ENCODE results near the gene KLF15.
"Not testable (repeated sequence)": the region's sequence is repeated elsewhere in the genome, so short reads cannot be mapped to it uniquely, and the experiment has no call there.

Gene KLF15

DNA sequence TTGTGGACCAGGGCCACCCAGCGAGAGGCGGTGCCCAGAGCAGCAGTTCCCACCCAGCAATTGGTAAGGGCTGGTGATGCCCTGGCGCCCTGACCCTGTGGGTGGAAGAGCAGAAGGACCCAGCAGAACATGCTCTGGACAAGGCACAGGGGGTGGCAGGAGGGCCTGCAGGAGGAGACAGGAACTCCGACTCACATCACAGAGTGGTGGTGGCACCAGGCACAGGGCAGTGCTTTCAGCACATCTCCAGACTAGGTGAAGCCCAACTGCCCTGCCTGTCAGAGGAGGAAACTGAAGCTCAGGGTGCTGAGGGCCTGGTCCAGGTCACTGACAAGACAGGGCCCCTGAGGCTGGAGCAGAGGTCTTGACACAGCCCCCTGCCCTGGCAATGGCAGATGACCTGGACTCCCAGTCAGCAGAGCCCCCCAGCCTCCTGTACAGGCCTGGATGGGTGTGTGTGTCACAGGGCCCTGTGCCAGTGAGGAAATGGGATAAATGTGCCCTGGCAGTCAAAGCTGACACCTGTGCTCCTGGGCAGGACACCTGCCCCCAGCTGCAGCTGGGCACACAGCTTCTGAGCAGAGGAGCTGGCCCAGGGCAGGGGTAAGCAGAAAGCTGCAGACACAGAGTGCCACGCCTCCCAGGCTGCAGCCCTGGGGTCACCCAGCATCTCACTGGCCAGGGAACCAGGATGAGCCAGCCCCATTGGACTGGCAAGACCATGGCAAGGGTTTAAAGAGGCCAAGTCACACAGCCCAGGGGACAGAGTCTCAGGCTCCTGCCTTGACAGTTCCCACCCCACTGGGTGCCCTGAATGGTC, 11.4 kb downstream of the KLF15 start:
- DNase-seq, result no peak

DNA sequence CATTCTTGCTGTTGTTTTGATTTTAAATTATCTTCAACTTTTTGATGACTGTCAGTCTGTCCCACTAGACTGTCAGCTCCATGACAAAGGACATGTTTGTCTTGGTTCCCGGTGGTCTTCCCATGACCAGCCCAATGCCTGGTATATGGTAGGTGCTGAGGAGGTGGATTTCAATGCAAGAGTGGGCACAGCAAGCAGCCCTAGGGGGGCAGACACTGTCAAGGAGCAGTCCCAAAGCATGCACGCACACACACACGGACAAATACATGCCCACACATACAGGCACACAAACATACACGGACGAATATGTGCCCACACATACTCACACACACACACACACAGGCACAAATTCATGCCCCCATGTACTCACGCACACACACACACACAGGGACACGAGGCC, 12.0 kb downstream of the KLF15 start:
- no peak for DNase-seq

DNA sequence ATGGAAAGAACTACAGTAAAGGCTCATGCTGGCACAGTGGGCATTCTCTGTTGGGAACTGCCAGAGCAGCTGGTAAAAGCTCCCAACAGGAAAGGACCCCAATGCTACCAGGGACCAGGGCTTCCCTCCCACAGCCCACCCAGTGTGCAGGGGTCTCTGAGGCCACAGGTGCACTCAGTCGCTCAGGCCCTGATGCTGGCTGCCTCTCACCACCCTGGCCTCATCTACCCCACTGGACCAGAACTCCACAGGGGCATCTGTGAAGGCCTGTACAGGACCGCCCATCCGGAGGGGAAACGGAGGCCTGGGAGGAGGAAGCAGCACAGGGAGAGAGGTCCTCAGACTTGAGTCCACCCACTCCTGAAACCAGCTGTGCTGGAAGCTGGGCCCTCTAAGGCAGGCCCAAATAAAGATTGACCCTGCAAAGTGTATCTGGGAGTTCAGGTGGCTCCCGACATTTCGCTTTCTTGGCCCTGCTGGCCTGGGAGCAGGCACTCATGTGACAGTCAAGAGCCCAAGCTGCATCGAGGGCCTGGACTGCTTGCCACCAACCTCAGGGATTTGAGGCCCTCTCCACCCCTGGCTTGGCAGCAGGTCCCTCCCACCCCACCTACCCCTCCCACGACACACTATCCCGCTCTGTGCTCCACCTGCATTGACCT, 12.7 kb downstream of the KLF15 start:
- DNase-seq, result no peak

DNA sequence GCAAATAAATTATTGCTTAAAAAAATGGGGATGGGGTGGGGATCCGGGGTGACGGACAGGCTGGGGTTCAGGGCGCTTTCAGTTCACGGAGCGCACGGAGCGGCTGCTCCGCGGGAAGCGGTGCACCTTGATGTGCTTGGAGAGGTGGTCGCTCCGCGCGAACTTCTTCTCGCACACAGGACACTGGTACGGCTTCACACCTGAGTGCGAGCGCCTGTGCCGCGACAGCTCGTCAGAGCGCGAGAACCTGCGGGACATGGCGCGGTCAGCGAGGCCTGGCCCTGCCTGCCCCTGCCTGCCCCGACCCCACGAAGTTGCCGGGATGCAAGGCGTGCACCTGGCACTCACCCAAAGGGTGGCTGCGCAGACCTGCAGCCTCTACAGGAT, 13.6 kb downstream of the KLF15 start:
- DNase-seq, result no peak

DNA sequence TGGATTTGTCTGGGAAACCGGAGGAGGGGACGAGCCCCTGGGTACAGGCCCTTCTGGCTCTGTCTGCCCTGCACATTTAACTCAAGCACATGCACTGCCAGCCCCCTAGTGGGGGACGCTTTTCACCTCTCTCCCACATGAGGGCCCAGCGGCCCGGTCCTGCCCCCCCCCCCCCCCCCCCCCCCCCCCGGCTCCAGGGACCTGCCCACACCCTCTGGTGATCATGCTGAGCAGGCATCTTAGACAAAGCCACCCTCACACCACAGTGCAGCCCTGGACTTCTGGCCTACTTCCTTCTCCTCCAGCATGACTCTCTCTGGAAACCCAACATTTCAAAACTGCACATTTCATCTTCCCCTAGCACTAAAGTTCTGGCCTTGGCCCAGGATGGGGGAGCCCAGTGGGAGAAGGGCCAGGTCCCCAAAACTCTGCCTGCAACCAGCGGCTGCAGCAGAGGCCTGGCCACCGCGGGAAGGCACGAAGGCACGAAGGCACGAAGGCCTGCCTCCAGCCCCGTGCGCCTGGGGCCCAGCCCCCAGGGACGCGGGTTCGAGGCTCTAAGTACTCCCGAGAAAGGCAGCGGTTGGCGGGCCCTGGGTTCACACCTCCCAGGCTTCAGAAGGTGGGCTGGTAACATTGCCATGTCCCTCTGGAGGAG, 14.1 kb downstream of the KLF15 start:
- DNase-seq, result no peak

DNA sequence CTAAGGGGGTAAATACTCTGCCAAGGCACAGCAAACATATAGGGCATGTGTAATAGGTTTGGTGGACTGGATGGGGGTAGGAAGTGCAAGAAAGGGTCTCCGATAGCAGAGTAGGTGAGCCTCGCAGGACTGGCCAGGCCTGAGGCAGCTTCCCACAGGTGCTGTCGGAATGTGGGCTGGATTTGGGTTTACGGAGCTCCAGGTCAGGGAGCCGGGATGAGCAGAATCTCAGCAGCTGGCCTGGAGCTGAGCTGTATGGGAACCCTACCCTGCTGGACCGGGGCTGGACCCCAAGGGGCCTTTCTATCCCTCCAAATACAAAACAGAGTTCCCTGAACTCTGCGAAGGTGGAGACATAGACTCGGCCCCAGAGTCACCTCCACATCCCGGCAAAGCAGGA, 15.0 kb downstream of the KLF15 start:
- DNase-seq, result no peak

DNA sequence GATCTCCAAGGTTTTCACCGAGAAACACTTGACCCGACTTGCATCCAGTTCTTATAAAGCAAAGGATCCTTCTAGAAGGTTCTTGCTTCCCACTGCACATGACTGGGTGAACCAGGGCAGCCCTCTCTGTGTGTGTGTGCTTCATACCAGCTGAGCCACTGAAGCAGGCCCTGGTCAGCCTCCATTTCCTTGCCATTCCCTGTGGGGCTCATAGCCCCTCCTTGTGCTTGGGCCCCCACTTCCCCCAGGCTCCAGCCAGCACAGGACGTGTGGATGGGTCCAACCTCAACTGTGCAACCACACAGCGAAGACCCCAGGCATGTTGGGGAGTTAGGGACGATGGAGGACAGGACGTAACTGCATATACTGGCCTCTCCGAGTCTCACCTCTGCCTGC, 15.5 kb downstream of the KLF15 start:
- no peak for DNase-seq

DNA sequence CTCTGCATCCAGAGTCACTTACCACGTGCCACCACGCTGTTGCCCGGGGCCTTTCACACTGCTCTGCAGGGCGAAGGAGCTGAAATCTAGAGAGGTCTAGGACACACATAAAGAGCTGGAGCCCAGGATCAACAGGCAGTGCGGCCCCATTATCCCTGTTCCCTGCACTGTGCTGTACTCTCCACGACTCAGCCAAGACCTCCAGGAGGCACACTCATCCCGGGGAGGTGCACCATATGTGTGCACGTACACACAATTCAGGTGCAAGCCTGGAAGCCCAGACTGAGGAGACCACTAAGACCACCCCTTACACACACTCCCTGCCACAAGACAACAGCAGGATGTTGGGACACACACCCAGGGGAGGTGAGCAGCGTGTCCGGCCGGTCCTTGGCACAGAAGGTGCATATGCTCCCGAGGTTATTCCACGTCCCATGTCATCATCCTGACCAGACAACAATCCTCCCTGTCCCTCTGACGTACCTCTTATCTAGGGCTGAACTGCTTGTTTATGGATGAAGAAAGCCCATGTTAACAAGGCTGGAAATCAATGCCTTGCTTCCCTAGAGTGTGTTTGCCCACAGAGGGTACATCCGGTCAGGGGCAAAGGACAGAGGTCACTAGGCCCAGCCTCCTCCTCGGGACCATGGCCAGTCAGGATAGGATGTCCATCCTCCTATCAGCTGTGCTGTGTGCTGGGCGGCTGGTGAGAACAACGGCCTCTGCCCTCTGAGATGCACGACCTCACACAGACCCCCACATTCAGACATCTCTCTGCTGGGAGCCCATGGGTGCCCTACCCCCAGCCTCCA, 16.1 kb downstream of the KLF15 start:
- DNase-seq, result no peak

DNA sequence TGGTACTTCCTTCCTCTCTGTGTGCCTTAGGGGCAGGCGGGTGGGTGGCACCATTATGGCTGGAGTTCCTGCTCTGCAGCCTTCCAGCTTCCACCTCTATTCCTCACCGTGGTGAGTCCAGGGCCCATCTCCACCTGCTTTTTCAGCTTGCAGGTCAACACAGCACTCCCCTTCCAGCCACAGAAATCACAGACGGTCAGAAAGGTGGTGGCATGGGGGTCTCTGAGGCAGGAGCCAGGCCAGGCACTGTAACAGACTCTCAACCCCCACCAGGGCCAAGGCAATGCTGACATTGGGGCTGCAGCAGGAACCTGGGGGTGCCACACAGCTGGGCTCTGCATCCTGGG, 16.6 kb downstream of the KLF15 start:
- no peak for DNase-seq

DNA sequence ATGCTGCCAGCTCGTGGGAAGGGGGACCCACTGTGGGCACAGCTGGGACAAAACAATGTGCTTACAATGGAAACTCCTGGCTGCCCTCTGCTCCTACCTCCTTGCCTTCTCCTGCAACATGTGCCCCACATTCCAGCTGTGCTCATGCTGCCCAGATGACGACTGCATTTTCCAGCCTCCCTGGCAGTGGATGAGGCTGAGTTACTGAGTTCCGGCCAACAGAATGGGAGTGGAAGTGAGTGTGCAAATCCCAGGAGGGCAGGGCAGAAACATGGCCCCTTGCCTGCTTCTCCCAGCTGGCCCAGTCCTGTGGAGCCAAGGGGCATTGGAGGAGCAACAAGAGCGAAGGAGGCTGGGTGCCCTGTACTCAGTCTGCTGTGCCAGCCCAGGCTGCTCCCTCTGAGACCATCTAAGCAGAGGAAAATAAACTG, 17.1 kb downstream of the KLF15 start:
- DNase-seq, result no peak

DNA sequence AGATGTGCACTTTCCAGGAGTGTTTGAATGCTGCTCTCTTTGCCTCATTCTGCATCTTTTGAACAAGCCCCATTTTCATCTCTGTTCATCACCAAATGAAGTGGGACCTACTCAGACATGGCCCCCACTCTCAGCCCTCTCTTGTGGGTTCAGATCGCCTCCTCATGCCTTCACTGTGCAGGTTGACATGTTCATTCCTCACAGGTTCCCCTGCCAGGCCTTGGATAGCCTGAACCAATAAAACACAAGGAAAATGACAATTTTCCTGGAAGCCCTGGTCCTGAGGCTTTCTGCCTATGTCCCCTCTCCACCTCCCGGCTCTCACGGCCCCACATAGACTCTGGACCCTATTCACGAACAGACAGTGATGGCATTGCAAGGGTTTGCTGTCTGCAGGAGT, 17.7 kb downstream of the KLF15 start:
- no peak for DNase-seq

DNA sequence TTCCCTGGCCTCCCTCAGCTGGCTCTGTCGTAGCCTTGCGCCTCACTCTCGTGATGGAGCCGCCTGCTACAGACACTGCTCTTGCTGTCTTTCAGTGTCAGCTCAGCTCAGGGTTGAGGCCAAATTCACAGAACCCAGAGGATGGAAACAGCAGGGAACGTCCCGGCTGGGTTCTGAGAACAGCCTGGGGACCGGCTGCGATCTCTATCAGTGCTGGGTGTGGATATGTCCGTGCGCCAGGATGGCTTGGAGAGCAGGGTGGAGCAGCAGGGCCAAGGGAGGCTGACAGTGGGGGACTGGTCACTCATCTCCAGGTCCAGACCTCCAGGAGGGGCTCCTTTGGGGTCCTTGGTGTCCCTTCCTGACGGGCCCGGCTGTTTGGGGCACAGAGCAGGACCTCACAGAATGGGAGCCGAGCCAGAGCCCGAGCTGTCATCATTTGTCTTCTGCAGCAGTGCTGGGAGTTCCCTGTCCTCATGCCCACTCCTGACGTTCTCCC, 18.4 kb downstream of the KLF15 start:
- DNase-seq, result no peak

DNA sequence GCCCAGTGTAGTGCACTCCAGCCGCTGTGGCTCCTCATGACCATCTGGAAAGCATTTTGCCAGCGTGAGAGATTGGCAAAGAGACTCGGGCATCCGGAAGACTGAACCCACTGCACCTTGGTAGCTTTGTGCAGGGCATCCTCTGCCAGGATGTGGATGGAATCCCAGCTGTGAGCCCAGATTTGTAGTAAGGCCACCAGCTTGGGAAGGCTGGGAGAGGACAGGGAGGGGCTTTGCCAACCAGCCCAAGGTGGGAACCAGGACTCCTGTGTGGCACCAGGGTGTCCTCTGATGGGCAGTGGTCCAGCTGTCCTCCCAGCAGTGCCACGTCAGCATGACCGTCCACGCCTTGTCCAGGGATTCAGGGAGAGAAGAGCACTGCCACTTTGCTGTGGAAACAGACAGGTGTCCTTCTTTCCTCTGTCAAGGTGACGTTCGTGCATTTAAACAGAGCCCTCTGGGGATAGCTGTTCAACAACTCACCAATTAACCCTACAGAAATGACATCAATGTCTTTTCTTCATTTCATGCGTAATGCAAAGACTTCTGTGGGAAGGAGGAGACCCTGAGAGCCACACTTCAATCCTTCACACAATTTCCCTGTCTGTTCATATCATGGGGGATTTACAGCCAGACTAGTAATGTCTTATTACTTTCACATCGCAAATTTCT, 19.1 kb downstream of the KLF15 start:
- no peak for DNase-seq

DNA sequence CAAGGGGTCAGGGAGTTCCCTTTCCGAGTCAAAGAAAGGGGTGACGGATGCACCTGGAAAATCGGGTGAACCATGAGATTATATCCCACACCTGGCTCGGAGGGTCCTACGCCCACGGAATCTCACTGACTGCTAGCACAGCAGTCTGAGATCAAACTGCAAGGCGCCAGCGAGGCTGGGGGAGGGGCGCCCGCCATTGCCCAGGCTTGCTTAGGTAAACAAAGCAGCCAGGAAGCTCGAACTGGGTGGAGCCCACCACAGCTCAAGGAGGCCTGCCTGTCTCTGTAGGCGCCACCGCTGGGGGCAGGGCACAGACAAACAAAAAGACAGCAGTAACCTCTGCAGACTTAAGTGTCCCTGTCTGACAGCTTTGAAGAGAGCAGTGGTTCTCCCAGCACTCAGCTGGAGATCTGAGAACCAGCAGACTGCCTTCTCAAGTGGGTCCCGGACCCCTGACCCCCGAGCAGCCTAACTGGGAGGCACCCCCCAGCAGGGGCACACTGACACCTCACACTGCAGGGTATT, 25.3 kb downstream of the KLF15 start:
- DNase-seq, result not testable (repeated sequence)

DNA sequence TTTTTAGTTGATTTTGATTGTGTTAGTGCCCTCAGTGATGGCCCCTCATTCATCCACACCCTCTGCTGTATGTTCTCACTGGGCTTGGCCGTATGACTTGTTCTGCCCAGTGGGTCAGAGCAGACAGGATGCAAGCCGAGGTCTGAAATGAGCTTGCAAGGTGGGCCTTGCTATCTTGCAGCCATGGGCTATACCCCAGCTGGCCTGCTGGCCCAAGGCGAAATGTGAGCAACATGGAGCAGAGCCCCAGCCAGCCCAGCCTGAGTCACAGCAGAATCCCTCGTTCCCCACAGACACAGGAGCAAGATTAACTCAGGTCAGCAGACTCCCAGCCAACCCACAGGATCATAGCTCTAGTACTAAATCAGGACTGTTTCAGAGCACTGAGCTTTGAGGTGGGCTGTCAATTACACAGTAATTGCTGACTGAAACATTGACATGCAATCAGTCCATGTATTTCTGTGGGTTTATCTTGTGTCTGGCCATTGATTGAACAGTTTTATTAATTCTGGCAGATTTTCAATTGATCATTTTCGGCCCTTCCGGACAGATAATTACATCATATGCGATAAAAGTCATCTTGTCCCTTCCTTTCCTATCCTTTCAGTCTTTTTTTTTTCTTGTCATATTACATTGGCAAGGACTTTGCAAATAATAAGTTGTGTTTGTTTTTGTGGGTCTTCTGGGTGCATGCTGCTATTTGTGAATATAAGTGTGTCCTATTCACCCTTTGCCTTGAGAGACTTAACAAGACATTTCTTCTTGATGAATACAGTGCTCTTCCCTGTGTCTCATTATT, 27.1 kb downstream of the KLF15 start:
- no peak for DNase-seq

DNA sequence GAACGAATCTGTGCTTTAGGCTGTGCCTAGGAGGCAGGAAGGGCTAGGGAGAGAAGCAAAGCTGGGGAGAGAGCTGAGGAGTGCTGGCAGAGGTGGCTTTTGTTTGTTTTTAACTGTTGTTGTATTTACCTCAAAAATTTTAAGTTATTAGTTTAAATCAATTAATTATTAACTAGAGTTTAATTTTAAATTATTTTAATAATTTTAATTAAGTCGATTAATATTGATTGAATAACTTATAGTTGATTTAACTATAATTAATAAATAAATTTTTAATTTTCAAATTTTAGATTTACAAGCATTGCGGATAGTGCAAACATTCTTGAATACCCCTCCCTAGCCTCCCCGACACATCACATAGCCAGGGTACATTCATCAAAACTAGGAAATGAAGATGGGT, 30.6 kb downstream of the KLF15 start:
- no peak for DNase-seq

DNA sequence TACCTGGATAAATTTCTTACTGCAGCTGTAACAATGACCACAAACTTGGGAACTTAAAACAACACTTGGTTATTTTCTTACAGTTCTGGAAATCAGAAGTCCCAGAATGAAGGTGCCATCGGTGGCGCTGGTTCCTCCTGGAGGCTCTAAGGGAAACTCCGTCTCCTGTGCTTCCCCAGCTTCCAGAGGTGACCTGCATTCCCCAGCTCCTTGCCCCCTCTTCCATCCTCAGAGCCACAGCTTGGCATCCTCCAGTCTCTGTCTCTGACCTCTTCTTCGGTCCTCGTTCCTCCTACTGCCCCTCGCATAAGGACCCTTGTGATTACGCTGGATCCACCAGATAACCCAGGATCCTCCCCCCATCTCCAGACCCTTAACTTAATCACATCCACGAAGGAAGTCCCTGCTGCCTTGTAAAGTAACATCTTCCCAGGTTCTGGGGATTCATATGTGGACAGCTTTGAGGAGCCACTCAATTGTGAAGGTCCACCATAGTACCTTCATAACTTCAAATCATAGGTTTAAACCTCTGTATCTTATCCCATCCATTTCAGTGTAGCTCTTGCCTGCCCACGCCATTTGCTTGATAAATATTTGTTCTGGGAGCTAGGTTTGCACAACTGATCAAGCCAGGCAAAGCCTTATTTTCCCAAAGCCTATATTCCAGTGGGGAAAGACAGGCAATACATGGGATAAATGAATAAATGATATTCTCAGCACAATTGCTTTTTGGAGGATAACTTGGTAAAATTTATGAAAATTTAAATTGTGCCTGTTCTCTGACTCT, 34.8 kb downstream of the KLF15 start:
- no peak for DNase-seq

DNA sequence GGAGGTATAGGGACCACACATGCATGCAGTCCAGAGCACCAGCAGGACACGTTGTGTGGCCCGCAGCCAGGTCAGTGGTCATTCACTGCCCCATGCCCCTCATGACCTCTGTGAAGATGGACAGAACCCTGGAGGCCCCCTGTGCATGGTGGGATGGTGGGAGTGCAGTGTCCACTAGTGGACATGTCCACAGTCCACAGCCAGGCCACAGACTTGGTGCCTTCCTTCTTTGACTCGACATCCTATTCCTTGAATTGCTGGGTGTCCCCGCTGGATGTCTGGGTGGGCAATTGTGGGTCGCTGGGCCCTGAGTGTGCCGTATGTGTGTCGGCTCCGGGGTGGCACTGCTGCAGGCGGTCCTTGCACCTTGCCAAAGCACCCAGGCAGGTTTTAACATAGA, 35.7 kb downstream of the KLF15 start:
- no peak for DNase-seq

DNA sequence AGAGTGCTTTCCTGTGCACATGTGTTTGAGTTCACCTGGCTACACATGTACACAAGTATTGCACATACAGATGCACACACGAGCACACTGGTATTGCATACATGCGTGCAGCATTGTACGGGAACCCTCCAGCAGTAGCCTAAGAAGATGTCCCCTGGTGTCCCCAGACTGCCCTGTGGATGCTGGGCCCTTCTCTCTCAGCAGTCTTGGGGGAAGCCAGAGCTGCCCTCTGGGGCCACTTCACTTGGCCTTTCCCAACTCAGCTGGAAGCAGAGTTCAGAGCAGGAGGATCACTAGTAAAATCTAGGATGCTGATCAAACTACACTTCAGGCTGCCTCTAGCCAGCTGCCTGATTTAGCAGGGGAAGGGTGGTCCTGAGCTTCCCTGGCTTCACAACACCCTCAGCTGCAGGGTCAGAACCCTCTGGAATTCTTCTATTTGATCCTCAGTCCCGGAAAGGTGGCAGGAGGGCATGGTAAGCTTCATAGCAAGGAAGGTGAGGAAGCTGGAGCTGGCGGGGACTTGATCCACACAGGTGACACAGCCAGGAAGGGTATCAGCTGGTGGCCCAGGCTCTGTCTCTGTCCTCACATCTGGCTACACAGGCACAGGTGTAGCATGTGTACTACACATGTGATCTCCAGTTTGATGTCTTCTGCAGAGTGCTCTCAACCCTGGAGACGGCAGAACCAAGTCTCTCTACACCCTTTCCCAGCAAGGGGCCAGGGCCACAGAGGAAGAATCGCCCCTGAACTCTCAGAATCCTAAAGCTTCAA, 36.5 kb downstream of the KLF15 start:
- no peak for DNase-seq
